Head of caudate nucleus (tissue), 42 donors: Measurements from ENCODE around the gene DHDH.

Experiments used
- DNase-seq, 42 donors: peaks; one replicate each; pipeline versions ENCODE4 v3.0.0 to v3.0.0-alpha.2; 2020 to 2021; ENCODE audit warnings: mixed read lengths in 7 of 42
- intact Hi-C: fragments of 100-400 bp; cut with DNase I; formaldehyde crosslinking; loops from one replicate; pipeline ENCODE4 v1.15.0; 2022

DHDH gene

DNA sequence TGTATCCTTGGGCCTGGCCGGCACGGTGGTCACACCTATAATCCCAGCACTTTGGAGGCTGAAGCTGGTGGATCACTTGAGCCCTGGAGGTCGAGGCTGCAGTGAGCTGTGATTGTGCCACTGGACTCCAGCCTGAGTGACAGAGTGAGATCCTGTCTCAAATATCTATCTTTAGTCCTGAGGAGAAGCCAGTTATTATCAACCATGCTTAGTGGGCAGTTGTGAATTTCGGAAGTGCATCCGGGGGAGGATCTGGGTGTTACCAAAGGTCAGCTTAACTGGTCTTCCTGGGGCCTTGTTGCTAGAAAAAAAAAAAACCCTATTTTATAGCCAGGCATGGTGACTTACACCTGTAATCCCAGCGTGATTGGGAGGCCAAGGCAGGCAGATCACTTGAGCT is 9.6 kb downstream of the DHDH start:
- no peak for DNase-seq
- intact Hi-C loops, result no loop called here

DNA sequence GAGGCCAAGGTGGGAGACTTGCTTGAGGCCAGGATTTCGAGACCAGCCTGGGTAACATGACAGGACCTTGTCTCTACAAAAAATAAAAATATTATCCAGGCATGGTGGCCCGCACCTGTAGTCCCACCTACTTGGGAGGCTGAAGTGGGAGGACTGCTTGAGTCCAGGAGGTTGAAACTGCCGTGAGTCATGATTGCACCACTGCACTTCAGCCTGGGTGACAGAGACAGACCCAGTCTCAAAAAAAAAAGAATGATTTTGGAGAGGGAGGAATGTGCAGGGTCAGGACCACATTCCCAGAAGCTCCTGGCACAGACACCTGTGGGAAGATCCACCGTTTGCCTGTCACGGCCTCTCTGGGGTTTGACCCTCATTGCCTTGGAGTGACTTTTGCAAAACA is 11.9 kb downstream of the DHDH start:
- intact Hi-C loops, result no loop called here
- no peak for DNase-seq

DNA sequence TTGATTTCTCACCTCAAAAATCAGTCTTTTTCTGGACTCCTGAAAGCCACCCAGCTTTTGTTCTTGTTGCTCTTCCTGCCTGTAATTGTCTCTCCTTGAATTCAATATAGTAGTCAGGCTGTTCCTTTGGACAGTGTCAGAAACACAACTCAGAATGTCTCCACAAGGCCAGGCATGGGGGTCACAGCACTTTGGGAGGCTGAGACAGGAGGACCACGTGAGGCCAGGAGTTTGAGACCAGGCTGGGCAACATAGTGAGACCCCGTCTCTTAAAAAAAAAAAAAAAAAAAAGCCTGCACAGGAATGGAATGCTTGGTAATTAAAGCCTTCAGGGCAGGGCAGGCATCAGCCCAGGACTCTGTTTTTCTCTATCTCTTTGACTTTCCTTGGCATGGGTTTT is 12.3 kb downstream of the DHDH start:
- DNase-seq, result no peak
- intact Hi-C loops, result no loop called here

DNA sequence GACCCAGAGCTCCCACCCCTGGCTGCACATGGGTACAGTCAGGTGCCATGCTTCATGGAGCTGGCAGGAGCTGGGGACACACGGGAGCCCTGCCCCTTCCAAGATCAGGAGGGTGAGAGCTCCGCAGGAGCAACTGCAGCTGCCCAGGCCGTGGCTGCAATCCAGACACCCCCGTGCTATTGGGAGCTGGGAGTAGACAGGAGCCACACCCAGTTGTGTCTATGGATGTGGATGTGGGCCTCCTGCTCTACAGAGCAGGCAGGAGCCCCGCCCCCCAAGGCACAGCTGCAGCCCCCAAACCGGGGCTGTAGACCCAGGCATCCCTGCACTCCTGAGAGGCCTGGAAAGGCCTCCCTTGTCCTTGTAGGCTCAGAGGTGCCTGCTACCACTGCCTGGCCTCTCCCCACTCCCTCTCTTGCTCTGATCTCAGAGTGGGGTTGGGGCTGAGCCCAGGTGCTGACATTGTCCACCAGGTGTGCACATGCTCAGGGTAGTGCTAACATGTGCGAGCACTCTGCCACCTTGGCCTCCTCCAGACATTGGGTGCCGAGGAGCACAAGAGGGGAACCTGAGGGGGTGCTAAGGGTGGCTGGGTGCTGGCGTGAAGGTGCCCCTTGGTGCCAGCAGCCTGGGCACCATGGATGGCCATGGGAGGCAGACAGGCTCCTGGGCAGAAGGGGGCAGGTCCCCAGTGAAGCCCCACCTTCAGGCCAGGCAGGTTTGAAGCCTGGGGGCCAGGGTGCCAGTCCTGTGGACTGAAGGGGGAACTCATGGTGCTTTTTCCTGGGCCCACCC is 13.2 kb downstream of the DHDH start:
- intact Hi-C loops, result no loop called here
- DNase-seq, result no peak

DNA sequence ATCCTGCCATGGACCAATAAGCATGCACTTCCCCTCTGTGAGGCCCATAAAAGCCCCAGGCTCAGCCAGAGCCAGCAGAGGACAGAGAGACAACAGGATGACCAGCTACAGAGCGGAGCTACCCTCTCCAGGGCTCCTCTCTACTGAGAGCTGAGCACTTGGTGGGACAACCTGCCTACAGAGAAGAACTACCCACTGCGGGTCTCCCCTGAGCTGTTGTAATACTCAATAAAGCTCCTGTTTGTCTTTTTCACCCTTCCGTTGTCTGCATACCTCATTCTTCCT is 13.7 kb downstream of the DHDH start:
- intact Hi-C loops, result no loop called here

DNA sequence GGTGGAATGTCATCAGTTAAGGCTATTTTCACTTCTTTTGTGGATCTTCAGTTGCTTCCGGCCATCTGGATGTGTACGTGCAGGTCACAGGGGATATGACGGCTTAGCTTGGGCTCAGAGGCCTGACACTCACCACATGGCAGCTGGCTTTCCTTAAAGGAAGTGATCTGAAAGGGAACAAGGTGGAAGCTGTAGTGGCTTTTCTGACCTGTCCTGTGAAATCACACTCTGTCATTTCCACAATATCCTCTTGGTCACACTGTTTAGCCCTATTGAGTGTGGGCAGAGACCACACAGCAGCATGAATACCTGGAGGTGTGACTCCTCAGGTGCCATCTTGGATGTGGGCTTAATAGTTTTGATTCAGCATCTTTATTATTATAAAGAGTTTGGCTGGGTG is 16.7 kb downstream of the DHDH start:
- intact Hi-C loops, result no loop called here
- DNase-seq, result no peak

More for the DNA sequence above, 13.7 kb downstream of the DHDH start:
- no peak for DNase-seq

DNA sequence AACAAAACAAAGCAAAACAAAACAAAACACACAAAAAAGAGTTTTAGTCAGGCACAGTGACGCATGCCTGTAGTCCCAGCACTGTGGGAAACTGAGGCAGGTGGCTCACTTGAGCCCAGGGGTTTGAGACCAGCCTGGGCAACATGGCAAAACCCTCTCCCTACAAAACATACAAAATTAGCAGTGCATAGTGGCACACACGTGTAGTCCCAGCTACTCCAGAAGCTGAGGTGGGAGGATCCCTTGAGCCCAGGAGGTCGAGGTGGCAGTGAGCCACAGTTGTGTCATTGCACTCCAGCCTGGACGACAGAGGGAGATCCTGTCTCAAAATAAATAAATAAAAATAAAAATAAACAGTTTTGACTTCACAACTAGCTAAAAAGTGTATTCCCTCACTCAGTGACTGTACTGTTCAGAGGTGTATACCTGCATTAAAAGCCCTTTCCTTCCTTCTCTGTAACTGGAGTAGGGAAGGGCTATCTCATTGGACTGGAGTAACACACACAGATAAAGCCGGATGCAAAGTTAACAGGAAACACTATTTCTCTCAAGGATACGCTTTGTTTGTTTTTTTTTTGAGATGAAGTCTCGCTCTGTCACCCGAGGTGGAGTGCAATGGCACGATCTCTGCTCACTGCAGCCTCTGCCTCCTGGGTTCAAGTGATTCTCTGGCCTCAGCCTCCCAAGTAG is 17.5 kb downstream of the DHDH start:
- DNase-seq, result no peak
- intact Hi-C loops, result no loop called here

DNA sequence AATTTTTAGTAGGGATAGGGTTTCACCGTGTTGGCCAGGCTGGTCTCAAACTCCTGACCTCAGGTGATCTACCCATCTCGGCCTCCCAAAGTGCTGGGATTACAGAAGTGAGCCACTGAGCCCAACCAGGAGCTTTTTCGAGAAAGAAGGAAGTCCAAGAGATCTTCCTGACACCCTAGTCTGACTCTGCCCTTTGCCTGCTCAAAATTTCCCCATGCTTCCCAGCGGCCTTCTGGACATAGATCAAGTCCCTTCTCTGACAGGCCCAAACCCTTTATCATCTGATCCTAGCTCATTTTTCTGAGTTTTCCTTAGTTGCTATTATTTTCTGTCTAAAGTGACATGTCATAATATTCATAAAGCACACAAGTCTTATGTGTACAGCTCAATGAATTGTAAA is 19.6 kb downstream of the DHDH start:
- intact Hi-C loops, result no loop called here
- DNase-seq, result no peak

DNA sequence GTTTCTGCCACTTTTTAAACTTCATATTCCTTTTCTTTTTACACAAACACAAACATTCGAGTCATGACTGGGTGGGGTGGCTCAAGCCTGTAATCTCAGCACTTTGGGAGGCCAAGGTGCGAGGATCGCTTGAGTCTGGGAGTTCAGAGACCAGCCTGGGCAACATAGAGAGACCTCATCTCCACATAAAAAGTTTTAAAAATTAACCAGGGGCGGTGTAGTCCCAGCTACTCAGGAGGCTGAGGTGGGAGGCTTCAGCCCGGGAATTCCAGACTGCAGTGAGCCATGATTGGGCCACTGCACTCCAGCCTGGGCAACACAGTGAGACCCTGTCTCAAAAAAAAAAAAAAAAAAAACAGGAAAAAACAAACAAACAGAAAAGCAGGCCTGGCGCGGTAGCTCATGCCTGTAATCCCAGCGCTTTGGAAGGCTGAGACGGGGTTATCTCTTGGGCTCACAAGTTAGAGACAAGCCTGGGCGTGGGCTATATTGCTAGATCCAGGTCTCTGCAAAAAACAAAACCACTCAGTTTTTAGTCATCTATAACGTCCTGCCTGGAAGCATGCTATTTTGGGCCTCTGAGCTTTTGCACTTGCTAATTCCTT is 20.6 kb downstream of the DHDH start:
- intact Hi-C loops, result no loop called here
- no peak for DNase-seq

DNA sequence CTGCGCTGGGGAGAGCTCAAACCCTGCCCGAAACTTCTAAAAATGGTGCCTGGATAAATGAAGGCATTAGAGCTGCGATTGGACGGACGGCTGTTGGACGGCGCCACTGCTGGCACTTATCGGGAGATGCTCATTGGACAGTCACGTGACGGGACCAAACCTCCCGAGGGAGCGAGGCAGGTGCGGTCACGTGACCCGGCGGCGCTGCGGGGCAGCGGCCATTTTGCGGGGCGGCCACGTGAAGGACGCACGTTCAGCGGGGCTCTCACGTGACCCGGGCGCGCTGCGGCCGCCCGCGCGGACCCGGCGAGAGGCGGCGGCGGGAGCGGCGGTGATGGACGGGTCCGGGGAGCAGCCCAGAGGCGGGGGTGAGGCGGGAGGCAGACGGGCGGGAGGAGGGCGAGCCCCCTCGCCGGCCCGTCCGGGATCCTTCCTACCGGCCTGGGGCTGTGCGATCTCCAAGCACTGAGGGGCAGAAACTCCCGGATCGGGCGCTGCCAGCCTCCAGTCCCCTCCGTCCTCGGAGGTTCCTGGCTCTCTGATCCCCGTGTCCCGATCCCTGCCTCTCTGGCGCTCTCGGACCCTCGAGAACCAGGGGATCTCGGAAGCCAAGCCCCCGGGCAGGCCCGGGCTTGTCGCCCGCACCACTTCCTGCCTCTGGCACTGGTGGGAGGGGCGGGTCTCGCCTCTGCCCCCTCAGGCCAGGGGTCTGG is 21.3 kb downstream of the DHDH start, which contains the start of gene BAX:
Gene BAX (plus strand): TSS at position 281 of the 713 bp plus-strand sequence. CDS start 54 bp downstream, at position 335.
- intact Hi-C loops, result no loop called here
- DNase-seq, result peak; percentile 92 to 99 (median 97)

DNA sequence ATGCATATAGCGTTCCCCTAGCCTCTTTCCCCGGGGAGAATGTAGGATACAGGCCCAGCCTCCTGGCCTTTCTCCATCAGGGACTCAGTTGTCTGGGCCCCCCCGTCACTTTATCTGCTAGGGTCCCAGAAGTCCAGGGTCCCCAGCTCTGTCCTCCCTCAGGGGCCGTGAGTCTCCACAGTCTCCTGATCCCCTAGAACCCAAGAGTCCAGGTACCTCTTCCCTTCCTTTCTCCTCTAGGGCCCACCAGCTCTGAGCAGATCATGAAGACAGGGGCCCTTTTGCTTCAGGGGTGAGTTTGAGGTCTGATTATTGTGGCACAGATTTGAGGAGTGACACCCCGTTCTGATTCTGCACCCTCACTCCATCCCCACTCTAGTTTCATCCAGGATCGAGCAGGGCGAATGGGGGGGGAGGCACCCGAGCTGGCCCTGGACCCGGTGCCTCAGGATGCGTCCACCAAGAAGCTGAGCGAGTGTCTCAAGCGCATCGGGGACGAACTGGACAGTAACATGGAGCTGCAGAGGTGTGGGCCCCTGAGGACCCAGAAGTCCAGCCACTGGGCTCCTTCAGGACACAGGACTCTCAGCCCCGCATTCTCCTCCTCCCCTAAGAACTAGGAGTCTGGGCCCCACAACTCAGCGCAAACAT is 21.9 kb downstream of the DHDH start:
- DNase-seq, result no peak
- intact Hi-C loops, result no loop called here

DNA sequence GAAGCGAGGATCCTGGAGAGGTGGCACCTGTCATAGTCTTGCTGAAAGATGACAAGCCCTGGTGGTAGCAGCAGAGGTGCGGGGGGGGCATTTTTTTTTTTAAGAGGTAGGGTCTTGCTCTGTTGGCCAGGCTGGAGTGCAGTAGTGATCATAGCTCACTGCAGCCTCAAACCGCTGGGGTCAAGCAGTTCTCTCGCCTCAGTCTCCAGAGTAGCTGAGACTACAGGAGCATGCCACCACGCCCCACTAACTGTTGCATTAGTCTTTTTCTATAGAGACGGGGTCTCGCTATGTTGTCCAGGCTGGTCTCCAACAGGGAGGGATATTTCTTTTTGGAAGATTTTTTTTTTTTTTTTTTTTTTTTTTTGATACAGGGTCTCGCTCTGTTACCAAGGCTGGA is 24.5 kb downstream of the DHDH start:
- intact Hi-C loops, result no loop called here

DNA sequence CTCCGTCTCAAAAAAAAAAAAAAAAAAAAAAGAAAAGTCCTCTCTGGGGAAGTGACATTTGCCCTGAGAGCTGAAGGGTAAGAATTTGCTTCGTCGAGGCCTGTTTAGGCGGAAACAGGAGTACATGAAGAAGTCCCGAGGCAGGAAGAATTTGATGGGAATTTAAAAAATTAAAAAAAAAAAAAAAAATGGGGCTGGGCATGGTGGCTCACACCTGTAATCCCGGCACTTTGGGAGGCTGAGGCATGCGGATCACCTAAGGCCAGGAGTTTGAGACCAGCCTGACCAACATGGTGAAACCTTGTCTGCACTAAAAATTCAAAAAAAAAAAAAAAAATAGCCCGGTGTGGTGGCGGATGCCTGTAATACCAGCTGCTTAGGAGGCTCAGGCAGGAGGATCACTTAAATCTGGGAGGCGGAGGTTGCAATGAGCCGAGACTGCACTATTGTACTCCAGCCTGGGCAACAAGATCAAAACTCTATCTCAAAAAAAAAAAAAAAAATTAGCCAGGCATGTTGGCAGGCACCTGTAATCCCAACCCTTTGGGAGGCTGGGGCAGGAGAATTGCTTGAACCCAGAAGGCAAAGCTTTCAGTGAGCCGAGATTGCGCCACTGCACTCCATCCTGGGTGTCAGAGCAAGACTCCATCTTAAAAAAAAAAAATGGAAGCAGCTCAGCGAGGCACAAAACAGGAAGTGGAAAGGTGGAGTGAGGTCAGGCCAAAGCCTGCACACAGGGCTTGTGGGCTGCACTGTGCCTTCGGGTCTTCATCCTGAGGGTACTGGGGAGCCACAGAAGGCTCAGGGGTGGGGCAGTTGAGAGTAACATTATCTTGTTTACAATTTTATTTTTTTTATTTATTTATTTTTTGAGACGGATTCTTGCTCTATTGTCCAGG is 26.1 kb downstream of the DHDH start:
- intact Hi-C loops, result no loop called here
- no peak for DNase-seq

More for the DNA sequence above, 24.5 kb downstream of the DHDH start:
- DNase-seq, result no peak

DNA sequence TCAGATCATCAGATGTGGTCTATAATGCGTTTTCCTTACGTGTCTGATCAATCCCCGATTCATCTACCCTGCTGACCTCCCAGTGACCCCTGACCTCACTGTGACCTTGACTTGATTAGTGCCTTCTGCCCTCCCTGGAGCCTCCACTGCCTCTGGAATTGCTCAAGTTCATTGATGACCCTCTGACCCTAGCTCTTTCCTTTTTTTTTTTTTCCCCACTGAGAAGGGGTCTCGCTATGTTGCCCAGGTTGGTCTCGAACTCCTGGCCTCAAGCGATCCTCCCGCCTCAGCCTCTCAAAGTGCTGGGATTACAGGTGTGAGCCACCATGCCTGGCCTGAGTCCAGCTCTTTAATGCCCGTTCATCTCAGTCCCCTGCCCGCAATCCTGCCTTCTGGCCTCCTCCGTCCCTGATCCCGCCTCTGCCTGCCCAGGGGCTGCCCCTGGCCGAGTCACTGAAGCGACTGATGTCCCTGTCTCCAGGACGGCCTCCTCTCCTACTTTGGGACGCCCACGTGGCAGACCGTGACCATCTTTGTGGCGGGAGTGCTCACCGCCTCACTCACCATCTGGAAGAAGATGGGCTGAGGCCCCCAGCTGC is 27.7 kb downstream of the DHDH start:
- intact Hi-C loops, result no loop called here
- no peak for DNase-seq

DNA sequence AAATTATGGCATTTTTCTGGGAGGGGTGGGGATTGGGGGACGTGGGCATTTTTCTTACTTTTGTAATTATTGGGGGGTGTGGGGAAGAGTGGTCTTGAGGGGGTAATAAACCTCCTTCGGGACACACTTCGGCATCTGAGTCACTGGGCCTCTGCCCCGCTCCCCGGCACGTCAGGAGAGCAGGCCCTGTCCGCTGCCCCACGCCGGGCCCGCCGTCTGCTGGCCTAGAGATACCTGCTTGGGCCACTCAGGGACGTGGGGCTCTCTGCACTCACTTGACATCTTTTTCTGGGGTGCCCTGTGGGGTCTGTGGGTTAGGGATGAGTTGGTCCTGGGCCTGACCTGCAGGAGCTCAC is 28.2 kb downstream of the DHDH start:
- no peak for DNase-seq
- intact Hi-C loops, result no loop called here

DNA sequence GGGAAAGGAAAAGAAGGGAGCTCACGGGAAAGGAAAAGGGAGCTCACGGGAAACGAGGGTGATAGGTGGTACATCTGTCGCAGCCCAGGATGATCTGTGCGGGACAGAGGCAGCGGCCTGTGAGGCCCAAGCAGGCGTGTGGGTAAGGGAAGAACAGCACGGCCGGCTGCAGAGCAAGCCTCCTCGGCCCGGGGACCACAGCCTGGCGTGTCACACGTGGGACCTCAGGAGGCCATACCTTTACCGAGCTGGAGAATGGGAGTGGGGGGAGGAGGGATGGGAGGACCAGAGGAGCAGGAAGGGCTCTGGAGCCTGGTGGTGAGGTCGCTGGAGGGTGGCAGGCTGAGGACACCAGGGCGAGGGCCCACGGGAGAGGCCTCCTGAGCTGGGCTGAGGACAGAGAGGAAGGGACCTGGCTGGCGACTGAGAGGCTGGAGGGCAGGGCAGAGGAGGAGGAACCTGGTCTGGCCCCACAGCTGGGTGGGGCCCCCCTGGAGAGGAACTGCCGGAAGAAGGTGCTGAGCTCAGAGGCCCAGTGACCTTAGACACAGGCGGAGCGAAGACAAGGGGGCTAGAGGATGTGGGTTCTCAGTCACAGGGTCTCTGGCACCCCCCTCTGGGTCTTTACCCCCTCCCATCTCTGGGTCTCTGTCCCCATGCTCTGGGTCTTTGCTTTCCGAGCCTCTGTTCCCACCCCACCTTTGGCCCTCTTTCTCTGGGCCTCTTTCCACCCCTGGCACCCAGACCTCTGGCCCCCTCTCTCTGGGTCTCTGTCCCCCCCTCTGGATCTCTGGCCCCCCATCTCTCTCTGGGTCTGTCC is 28.7 kb downstream of the DHDH start:
- intact Hi-C loops, result no loop called here
- peak in 23 of 42 donors; percentile 17 to 68 (median 39) for DNase-seq

DNA sequence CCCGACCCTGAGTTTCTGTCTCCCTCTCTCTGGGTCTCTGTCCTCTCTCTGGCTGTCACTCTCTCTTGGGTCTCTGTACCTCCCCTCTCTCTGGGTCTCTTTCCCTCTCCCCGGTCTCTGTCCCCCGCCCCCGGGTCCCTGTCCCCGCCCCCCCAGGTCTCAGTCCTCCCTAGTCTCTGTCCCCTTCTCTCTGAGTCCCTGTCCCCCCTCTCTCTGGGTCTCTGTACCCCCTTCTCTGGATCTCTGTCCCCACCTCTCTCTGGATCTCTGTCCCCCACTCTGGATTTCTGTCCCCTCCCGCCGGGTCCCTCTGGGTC is 29.3 kb downstream of the DHDH start:
- DNase-seq, result no peak
- intact Hi-C loops, result no loop called here
